Loucy (cell line): ENCODE measurements around the gene ASIC2.

ENCODE experiments used
- H2AFZ ChIP-seq: fragments of 200-600 bp; sonication (generic); 2 replicates; pipeline ENCODE4 v1.6.0; 2016; ENCODE audit warnings: antibody characterized with exemption, mild to moderate bottlenecking, low read length, moderate library complexity
- H3F3A ChIP-seq: fragments of 200-600 bp; 2 replicates; pipeline ENCODE4 v1.6.0; 2016; ENCODE audit warnings: antibody characterized with exemption, low read depth, mild to moderate bottlenecking
- H3K27me3 ChIP-seq: fragments of 200-600 bp; sonication (generic); 2 replicates; pipeline ENCODE4 v1.6.1; 2014; ENCODE audit warnings: low read length, mild to moderate bottlenecking; ENCODE audit not compliant: insufficient read depth, poor library complexity, severe bottlenecking
- H3K36me3 ChIP-seq: fragments of 200-600 bp; sonication (generic); 2 replicates; pipeline ENCODE4 v1.6.1; 2016; ENCODE audit warnings: low read length; ENCODE audit not compliant: insufficient read depth
- H3K4me1 ChIP-seq: fragments of 200-600 bp; sonication (generic); 2 replicates; pipeline ENCODE4 v1.5.1; 2014; ENCODE audit warnings: low read length, mild to moderate bottlenecking; ENCODE audit not compliant: insufficient read depth, poor library complexity, severe bottlenecking
- H3K4me2 ChIP-seq: fragments of 200-600 bp; sonication (generic); 2 replicates; pipeline ENCODE4 v1.6.0; 2014; ENCODE audit warnings: antibody characterized with exemption, low read length, low read depth, mild to moderate bottlenecking; ENCODE audit not compliant: poor library complexity, severe bottlenecking
- H3K4me3 ChIP-seq: fragments of 200-600 bp; sonication (generic); 2 replicates; pipeline ENCODE4 v1.5.1; 2014; ENCODE audit warnings: low read length, mild to moderate bottlenecking, mixed read lengths; ENCODE audit not compliant: poor library complexity, severe bottlenecking
- H3K79me2 ChIP-seq: fragments of 200-600 bp; sonication (generic); 2 replicates; pipeline ENCODE4 v1.6.1; 2014; ENCODE audit warnings: low read length; ENCODE audit not compliant: insufficient read depth
- H3K9ac ChIP-seq: fragments of 200-600 bp; sonication (generic); 2 replicates; pipeline ENCODE4 v1.6.0; 2014; ENCODE audit warnings: mild to moderate bottlenecking, low read depth, low read length, moderate library complexity; ENCODE audit not compliant: poor library complexity, severe bottlenecking
- H3K9me2 ChIP-seq: fragments of 200-600 bp; sonication (generic); replicated peaks from 2 replicates; pipeline ENCODE4 v1.6.1; 2016; ENCODE audit warnings: low read depth, low read length, mixed read lengths
- H3K9me3 ChIP-seq: fragments of 200-600 bp; sonication (generic); 2 replicates; pipeline ENCODE4 v1.6.1; 2014; ENCODE audit warnings: mild to moderate bottlenecking, antibody characterized with exemption, low read length, low read depth; ENCODE audit not compliant: insufficient read depth
- H4K20me1 ChIP-seq: fragments of 200-600 bp; sonication (generic); 2 replicates; pipeline ENCODE4 v1.6.0; 2014; ENCODE audit warnings: antibody characterized with exemption, low read length, mild to moderate bottlenecking; ENCODE audit not compliant: insufficient read depth, poor library complexity, severe bottlenecking
- EZH2phosphoT487 ChIP-seq: fragments of 200-600 bp; IDR thresholded peaks from 2 replicates; pipeline ENCODE4 v1.6.1; 2018; ENCODE audit warnings: antibody characterized with exemption, mild to moderate bottlenecking, moderate library complexity, borderline replicate concordance
- TF ChIP-seq, protein P1 (sequence below): fragments of 200-600 bp; sonication (generic); conservative IDR thresholded peaks from 2 replicates; pipeline ENCODE4 v1.5.1; 2014; ENCODE audit warnings: mild to moderate bottlenecking, antibody characterized with exemption, low read length

The ASIC2 gene

DNA sequence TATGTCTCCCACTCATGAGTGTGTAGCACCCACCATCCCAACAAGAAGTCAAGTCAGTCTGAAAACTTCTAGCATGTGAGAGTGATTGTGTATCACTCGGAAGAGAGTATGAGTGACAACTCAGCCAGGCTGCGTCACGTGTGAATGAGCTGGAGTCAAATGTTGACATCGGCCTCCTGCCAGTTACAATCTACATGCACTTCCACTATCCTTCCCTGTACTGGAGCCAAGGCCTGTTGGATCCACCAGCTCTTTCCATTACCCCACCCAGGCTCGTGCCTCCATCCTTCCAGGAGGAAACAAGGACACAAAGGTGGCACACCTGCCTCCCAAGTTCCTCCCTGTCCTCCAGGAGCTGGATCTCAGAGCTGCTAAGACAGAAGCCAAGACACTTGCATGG, 64.5 kb downstream of the ASIC2 start:
- Histone ChIP-seq H2AFZ (no peak overlapping the region), H3K27me3 (no peaks in the 10 kb centered on the region), H3K9ac (no peak overlapping the region), H3K4me2 (no peak overlapping the region), H3K79me2 (no peaks in the 10 kb centered on the region), H4K20me1 (no peaks in the 10 kb centered on the region), H3F3A (no peaks in the 10 kb centered on the region), H3K4me1 (no peaks in the 10 kb centered on the region), H3K9me2 (no peaks in the 10 kb centered on the region), H3K36me3 (no peaks in the 10 kb centered on the region), H3K4me3 (no peak overlapping the region), H3K9me3 (no peaks in the 10 kb centered on the region)
- TF ChIP-seq, protein P1, sequence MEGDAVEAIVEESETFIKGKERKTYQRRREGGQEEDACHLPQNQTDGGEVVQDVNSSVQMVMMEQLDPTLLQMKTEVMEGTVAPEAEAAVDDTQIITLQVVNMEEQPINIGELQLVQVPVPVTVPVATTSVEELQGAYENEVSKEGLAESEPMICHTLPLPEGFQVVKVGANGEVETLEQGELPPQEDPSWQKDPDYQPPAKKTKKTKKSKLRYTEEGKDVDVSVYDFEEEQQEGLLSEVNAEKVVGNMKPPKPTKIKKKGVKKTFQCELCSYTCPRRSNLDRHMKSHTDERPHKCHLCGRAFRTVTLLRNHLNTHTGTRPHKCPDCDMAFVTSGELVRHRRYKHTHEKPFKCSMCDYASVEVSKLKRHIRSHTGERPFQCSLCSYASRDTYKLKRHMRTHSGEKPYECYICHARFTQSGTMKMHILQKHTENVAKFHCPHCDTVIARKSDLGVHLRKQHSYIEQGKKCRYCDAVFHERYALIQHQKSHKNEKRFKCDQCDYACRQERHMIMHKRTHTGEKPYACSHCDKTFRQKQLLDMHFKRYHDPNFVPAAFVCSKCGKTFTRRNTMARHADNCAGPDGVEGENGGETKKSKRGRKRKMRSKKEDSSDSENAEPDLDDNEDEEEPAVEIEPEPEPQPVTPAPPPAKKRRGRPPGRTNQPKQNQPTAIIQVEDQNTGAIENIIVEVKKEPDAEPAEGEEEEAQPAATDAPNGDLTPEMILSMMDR = no peak
- TF ChIP-seq EZH2phosphoT487 = no peak

DNA sequence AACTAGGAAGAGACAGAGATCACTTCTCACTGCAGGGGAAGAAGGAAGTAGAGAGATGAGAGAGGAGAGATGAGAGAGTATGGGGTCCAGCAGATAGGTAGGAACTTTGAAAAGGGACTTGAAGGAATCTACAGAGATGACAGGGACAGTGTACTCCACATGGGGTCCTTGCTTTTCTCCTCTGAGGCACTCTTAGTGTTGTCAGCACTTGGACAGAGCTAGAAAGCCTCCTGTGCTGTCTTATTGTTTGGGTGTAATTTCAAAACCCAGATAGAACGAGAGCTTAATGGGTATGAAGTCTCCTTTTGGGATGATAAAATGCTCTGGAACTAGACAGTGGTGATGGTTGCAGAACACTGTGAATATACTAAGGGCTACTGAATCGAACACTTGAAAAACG, 65.2 kb downstream of the ASIC2 start:
- no peak for TF ChIP-seq EZH2phosphoT487
- TF ChIP-seq, protein P1 = no peak
- H3K4me2 ChIP-seq = no peak overlapping the region
- no peak overlapping the region for H3K9ac ChIP-seq
- no peaks in the 10 kb centered on the region for H3K9me2 ChIP-seq
- no peaks in the 10 kb centered on the region for H3K79me2 ChIP-seq
- no peaks in the 10 kb centered on the region for H3F3A ChIP-seq
- no peak overlapping the region for H3K4me3 ChIP-seq
- H3K4me1 ChIP-seq = no peaks in the 10 kb centered on the region
- no peaks in the 10 kb centered on the region for H3K27me3 ChIP-seq
- no peaks in the 10 kb centered on the region for H4K20me1 ChIP-seq
- no peaks in the 10 kb centered on the region for H3K9me3 ChIP-seq
- H2AFZ ChIP-seq = no peak overlapping the region
- H3K36me3 ChIP-seq = no peaks in the 10 kb centered on the region

GRCh38 chr17:33225994-33226393, 67.1 kb downstream of the ASIC2 start:
- no peaks in the 10 kb centered on the region for H3K27me3 ChIP-seq
- no peak overlapping the region for H3K9ac ChIP-seq
- no peaks in the 10 kb centered on the region for H3F3A ChIP-seq
- no peak overlapping the region for H3K4me2 ChIP-seq
- no peak overlapping the region for H2AFZ ChIP-seq
- H3K9me2 ChIP-seq = no peaks in the 10 kb centered on the region
- no peaks in the 10 kb centered on the region for H4K20me1 ChIP-seq
- no peaks in the 10 kb centered on the region for H3K36me3 ChIP-seq
- H3K9me3 ChIP-seq = no peaks in the 10 kb centered on the region
- H3K79me2 ChIP-seq = no peaks in the 10 kb centered on the region
- TF ChIP-seq, protein P1 = no peak
- TF ChIP-seq EZH2phosphoT487 = no peak
- no peaks in the 10 kb centered on the region for H3K4me1 ChIP-seq
- H3K4me3 ChIP-seq = no peak overlapping the region
